MM.1S (cell line): Measurements from ENCODE around the gene EEF1E1.

Source experiments
- DNase-seq: peaks from one replicate; pipeline ENCODE4 v3.0.0-alpha.2; 2015
- H2AFZ ChIP-seq: fragments of 300-600 bp; sonication (generic); 2 replicates; pipeline ENCODE4 v1.6.0; 2016; ENCODE audit warnings: antibody characterized with exemption, low read length
- H3F3A ChIP-seq: fragments of 300-600 bp; sonication (generic); 2 replicates; pipeline ENCODE4 v1.6.1; 2016; ENCODE audit warnings: mild to moderate bottlenecking, antibody characterized with exemption, low read length, moderate library complexity, mixed read lengths; ENCODE audit not compliant: insufficient read depth
- H3K27ac ChIP-seq: fragments of 300-600 bp; sonication (generic); 2 replicates; pipeline ENCODE4 v1.5.1; 2016; ENCODE audit warnings: mild to moderate bottlenecking, low read length
- H3K27me3 ChIP-seq: fragments of 300-600 bp; sonication (generic); replicated peaks from 2 replicates; pipeline ENCODE4 v1.6.0; 2016; ENCODE audit warnings: low read length; ENCODE audit not compliant: insufficient read depth
- H3K36me3 ChIP-seq: fragments of 300-600 bp; sonication (generic); replicated peaks from 2 replicates; pipeline ENCODE4 v1.6.1; 2016; ENCODE audit warnings: mild to moderate bottlenecking, low read length, mixed read lengths; ENCODE audit not compliant: insufficient read depth
- H3K4me1 ChIP-seq: fragments of 300-600 bp; sonication (generic); 2 replicates; pipeline ENCODE4 v1.6.1; 2016; ENCODE audit warnings: low read length, mixed read lengths
- H3K4me2 ChIP-seq: fragments of 300-600 bp; sonication (generic); 2 replicates; pipeline ENCODE4 v1.6.0; 2016; ENCODE audit warnings: low read depth, low read length
- H3K4me3 ChIP-seq: fragments of 300-600 bp; sonication (generic); 2 replicates; pipeline ENCODE4 v1.5.1; 2016; ENCODE audit warnings: low read length, mixed read lengths
- H3K79me2 ChIP-seq: fragments of 300-600 bp; sonication (generic); 2 replicates; pipeline ENCODE4 v1.6.1; 2016; ENCODE audit warnings: mixed run types, low read length, mixed read lengths
- H3K9ac ChIP-seq: fragments of 300-600 bp; sonication (generic); 2 replicates; pipeline ENCODE4 v1.6.1; 2016; ENCODE audit warnings: low read length, mixed read lengths
- H3K9me2 ChIP-seq: fragments of 300-600 bp; sonication (generic); replicated peaks from 2 replicates; pipeline ENCODE4 v1.6.1; 2016; ENCODE audit warnings: mild to moderate bottlenecking, low read length, mixed read lengths; ENCODE audit not compliant: insufficient read depth
- H3K9me3 ChIP-seq: fragments of 300-600 bp; sonication (generic); replicated peaks from 2 replicates; pipeline ENCODE4 v1.6.1; 2016; ENCODE audit warnings: mild to moderate bottlenecking, low read length, mixed read lengths; ENCODE audit not compliant: insufficient read depth
- H4K20me1 ChIP-seq: fragments of 300-600 bp; sonication (generic); 2 replicates; pipeline ENCODE4 v1.6.1; 2016; ENCODE audit warnings: mild to moderate bottlenecking, low read length, moderate library complexity, mixed read lengths; ENCODE audit not compliant: insufficient read depth
- CTCF ChIP-seq: fragments of 300-600 bp; sonication (generic); IDR thresholded peaks from 2 replicates; pipeline ENCODE4 v1.5.1; 2016; ENCODE audit warnings: antibody characterized with exemption, low read length, mixed read lengths
- EZH2 ChIP-seq: fragments of 300-600 bp; sonication (generic); optimal IDR thresholded peaks from 2 replicates; pipeline ENCODE3; 2017; ENCODE audit warnings: low read depth, mild to moderate bottlenecking, antibody characterized with exemption, low read length, mixed read lengths
- EZH2phosphoT487 ChIP-seq: fragments of 300-600 bp; sonication (generic); IDR thresholded peaks from 2 replicates; pipeline ENCODE4 v1.6.1; 2018; ENCODE audit warnings: antibody characterized with exemption, low read length

Gene EEF1E1

GRCh38 chr6:8061736-8062135 lies 40.6 kb downstream of the EEF1E1 start:
- H3K9ac ChIP-seq, result no peak overlapping the region
- no peaks in the 10 kb centered on the region for H3K27me3 ChIP-seq
- TF ChIP-seq EZH2 (no peak), EZH2phosphoT487 (no peak), CTCF (no peak)
- H2AFZ ChIP-seq, result no peak overlapping the region
- no peaks in the 10 kb centered on the region for H3K36me3 ChIP-seq
- peaks cover 11% of the 10 kb centered on the region for H3K4me1 ChIP-seq
- no peaks in the 10 kb centered on the region for H3K79me2 ChIP-seq
- no peaks in the 10 kb centered on the region for H3K9me2 ChIP-seq
- H3K4me3 ChIP-seq, result no peak overlapping the region
- H4K20me1 ChIP-seq, result no peaks in the 10 kb centered on the region
- H3K9me3 ChIP-seq, result no peaks in the 10 kb centered on the region
- H3F3A ChIP-seq, result peaks cover 20% of the 10 kb centered on the region
- H3K27ac ChIP-seq, result no peak overlapping the region
- H3K4me2 ChIP-seq, result no peak overlapping the region
- no peak for DNase-seq

- H3K36me3 ChIP-seq, result no peaks in the 10 kb centered on the region
- H4K20me1 ChIP-seq, result no peaks in the 10 kb centered on the region
- H3K9ac ChIP-seq, result no peak overlapping the region
- H3K4me3 ChIP-seq, result no peak overlapping the region
- H3K4me1 ChIP-seq, result peaks cover 9% of the 10 kb centered on the region
- H3F3A ChIP-seq, result peaks cover 20% of the 10 kb centered on the region
- H2AFZ ChIP-seq, result no peak overlapping the region
- no peak overlapping the region for H3K27ac ChIP-seq
- H3K79me2 ChIP-seq, result no peaks in the 10 kb centered on the region
- H3K4me2 ChIP-seq, result no peak overlapping the region
- H3K9me3 ChIP-seq, result no peaks in the 10 kb centered on the region
- H3K9me2 ChIP-seq, result no peaks in the 10 kb centered on the region
- no peak for DNase-seq
- no peaks in the 10 kb centered on the region for H3K27me3 ChIP-seq
- TF ChIP-seq EZH2phosphoT487, result no peak
- no peak for TF ChIP-seq EZH2
- no peak for TF ChIP-seq CTCF
Observed at GRCh38 chr6:8060346-8060745, 42.0 kb downstream of the EEF1E1 start.

GRCh38 chr6:8059129-8059528 lies 43.2 kb downstream of the EEF1E1 start:
- H2AFZ ChIP-seq, result no peak overlapping the region
- H3K4me3 ChIP-seq, result no peak overlapping the region
- H3K9me2 ChIP-seq, result no peaks in the 10 kb centered on the region
- no peaks in the 10 kb centered on the region for H3K79me2 ChIP-seq
- H3K9ac ChIP-seq, result no peak overlapping the region
- H3F3A ChIP-seq, result peaks cover 12% of the 10 kb centered on the region; the same call in 1 of the 2 replicates
- H3K36me3 ChIP-seq, result no peaks in the 10 kb centered on the region
- no peaks in the 10 kb centered on the region for H4K20me1 ChIP-seq
- TF ChIP-seq CTCF (peak; percentile 35), EZH2phosphoT487 (no peak)
- H3K27me3 ChIP-seq, result no peaks in the 10 kb centered on the region
- DNase-seq, result peak; percentile 38
- no peak overlapping the region for H3K4me2 ChIP-seq
- H3K27ac ChIP-seq, result no peak overlapping the region
- no peaks in the 10 kb centered on the region for H3K9me3 ChIP-seq
- H3K4me1 ChIP-seq, result no peaks in the 10 kb centered on the region
